Activated CD8-positive, alpha-beta memory T cell treated with anti-CD3 and anti-CD28 coated beads, Interleukin-2, amount 50 U/mL, for 48 hours (primary cell): Measurements from ENCODE around the gene HPCAL1.
A peak's percentile ranks its signal among the peaks of the same experiment; 100 is the strongest.
"Not testable (repeated sequence)": the region's sequence is repeated elsewhere in the genome, so short reads cannot be mapped to it uniquely, and the experiment has no call there.

ENCODE experiments used
- DNase-seq: peaks from one replicate; pipeline ENCODE4 v3.0.0-alpha.2; 2020

The HPCAL1 gene

GRCh38 chr2:10430886-10431622 is 128.3 kb downstream of the HPCAL1 start:
- DNase-seq: no peak

GRCh38 chr2:10431797-10432196 is 129.1 kb downstream of the HPCAL1 start:
- no peak for DNase-seq

GRCh38 chr2:10432311-10433181 is 129.8 kb downstream of the HPCAL1 start:
- DNase-seq: peak; percentile 72

- DNase-seq: no peak
These were observed 130.7 kb downstream of the HPCAL1 start for GRCh38 chr2:10433264-10433946.

- DNase-seq: no peak
These were observed 131.5 kb downstream of the HPCAL1 start for GRCh38 chr2:10433947-10434885.

GRCh38 chr2:10434886-10435819 is 132.4 kb downstream of the HPCAL1 start:
- DNase-seq: peak; percentile 93

- no peak for DNase-seq
These were observed 133.1 kb downstream of the HPCAL1 start for GRCh38 chr2:10435820-10436204.

GRCh38 chr2:10436583-10437110 is 133.9 kb downstream of the HPCAL1 start:
- no peak for DNase-seq

- DNase-seq: no peak
These were observed 135.1 kb downstream of the HPCAL1 start for GRCh38 chr2:10437806-10438205.

- DNase-seq: no peak
These were observed 136.0 kb downstream of the HPCAL1 start for GRCh38 chr2:10438688-10439087.

GRCh38 chr2:10439185-10439879 is 136.6 kb downstream of the HPCAL1 start:
- DNase-seq: no peak

GRCh38 chr2:10439971-10440370 is 137.3 kb downstream of the HPCAL1 start:
- DNase-seq: no peak

GRCh38 chr2:10440736-10441135 is 138.0 kb downstream of the HPCAL1 start:
- DNase-seq: no peak

GRCh38 chr2:10441948-10442347 is 139.2 kb downstream of the HPCAL1 start:
- DNase-seq: no peak

GRCh38 chr2:10442469-10443126 is 139.9 kb downstream of the HPCAL1 start:
- DNase-seq: not testable (repeated sequence)

- no peak for DNase-seq
These were observed 141.8 kb downstream of the HPCAL1 start for GRCh38 chr2:10444463-10444862.

GRCh38 chr2:10446631-10447030 is 143.9 kb downstream of the HPCAL1 start:
- DNase-seq: no peak

GRCh38 chr2:10447300-10447894 is 144.7 kb downstream of the HPCAL1 start:
- no peak for DNase-seq

GRCh38 chr2:10447895-10448575 is 145.3 kb downstream of the HPCAL1 start, which contains the start of gene ODC1:
Gene ODC1 (minus strand): TSS chr2:10448327. CDS start chr2:10445032, 3,295 bp downstream.
- peak; percentile 99 for DNase-seq
